Breast epithelium (tissue), 4 donors: ENCODE measurements around the gene RHBDF1. TPM values are rescaled to one million over a fixed set of nuclear protein-coding genes. Genes with fewer than 3 reads are reported as not detected.

Experiments used
- DNase-seq, 2 donors: peaks; one replicate each; pipeline ENCODE4 v3.0.0-alpha.2; 2019; ENCODE audit warnings: low spot score in 2 of 2
- H3K27ac ChIP-seq, 2 donors: fragments of 200-600 bp; sonication (generic) in 1 of 2; one replicate each; pipeline ENCODE4 v1.5.1; 2016 to 2019; ENCODE audit warnings: mild to moderate bottlenecking in 1 of 2
- H3K27me3 ChIP-seq, 2 donors: fragments of 200-600 bp; sonication (generic) in 1 of 2; one replicate each; pipeline versions ENCODE4 v1.5.1 to v1.6.0; 2017 to 2019; ENCODE audit warnings: control low read depth in 1 of 2, mild to moderate bottlenecking in 1 of 2
- H3K36me3 ChIP-seq: fragments of 200-600 bp; one replicate; pipeline ENCODE4 v1.5.1; 2019
- H3K4me1 ChIP-seq, 2 donors: fragments of 200-600 bp; sonication (generic); one replicate each; pipeline ENCODE4 v1.5.1; 2016 to 2019; ENCODE audit warnings: control low read depth in 1 of 2
- H3K4me3 ChIP-seq, 3 donors: fragments of 200-600 bp; sonication (generic); 1 replicate in 2 of 3; 2 replicates in 1 of 3; pipeline ENCODE4 v1.5.1; 2016 to 2019; ENCODE audit warnings: mild to moderate bottlenecking in 3 of 3, moderate library complexity in 2 of 3
- H3K9me3 ChIP-seq, 2 donors: fragments of 200-600 bp; sonication (generic) in 1 of 2; one replicate each; pipeline ENCODE4 v1.5.1; 2016 to 2019; ENCODE audit warnings: control low read depth in 1 of 2
- CTCF ChIP-seq, 3 donors: fragments of 450-650 bp; IDR thresholded peaks; one replicate each; pipeline ENCODE4 v1.5.1; 2016 to 2017; ENCODE audit warnings: antibody characterized with exemption in 3 of 3, mild to moderate bottlenecking in 3 of 3, moderate library complexity in 3 of 3
- POLR2A ChIP-seq: fragments of 450-650 bp; IDR thresholded peaks from one replicate; pipeline ENCODE4 v1.6.1; 2016; ENCODE audit warnings: antibody characterized with exemption, mild to moderate bottlenecking, moderate library complexity
- POLR2AphosphoS5 ChIP-seq, 3 donors: sonication (generic); formaldehyde crosslinking; IDR thresholded peaks; one replicate each; pipeline ENCODE4 v1.6.1; 2017; ENCODE audit warnings: antibody characterized with exemption in 3 of 3
- intact Hi-C: fragments of 100-400 bp; cut with DNase I; formaldehyde crosslinking; loops from one replicate; pipeline ENCODE4 v1.15.1; 2023; ENCODE audit warnings: low total_unique reads
- total RNA-seq, 3 donors: library from RNA; depleted of rRNA; stranded (reverse); fragments of >200 nt; gene quantifications; one replicate each; pipeline ENCODE4 v1.1.0, GENCODE V29; 2016

Gene RHBDF1
- total RNA-seq, 3 donors from 2014 or later, result 29.0 to 43.3 (median 42.6) TPM

GRCh38 chr16:86483-86952 lies 14.1 kb upstream of the RHBDF1 start:
- Histone ChIP-seq H3K27me3 (no peaks in the 10 kb centered on the region), H3K4me3 (no peak overlapping the region), H3K9me3 (no peaks in the 10 kb centered on the region), H3K27ac (peak overlapping the region in 1 of 2 donors; percentile 74), H3K36me3 (no peaks in the 10 kb centered on the region), H3K4me1 (peaks cover 7 to 10% of the 10 kb centered on the region in 2 donors)
- intact Hi-C loops, result no loop called here
- DNase-seq, result no peak
- TF ChIP-seq POLR2AphosphoS5 (IDR thresholded peaks at IDR 0.05), result no peak
- no peak for TF ChIP-seq POLR2A
- no peak for TF ChIP-seq CTCF (IDR thresholded peaks at IDR 0.05)

DNA sequence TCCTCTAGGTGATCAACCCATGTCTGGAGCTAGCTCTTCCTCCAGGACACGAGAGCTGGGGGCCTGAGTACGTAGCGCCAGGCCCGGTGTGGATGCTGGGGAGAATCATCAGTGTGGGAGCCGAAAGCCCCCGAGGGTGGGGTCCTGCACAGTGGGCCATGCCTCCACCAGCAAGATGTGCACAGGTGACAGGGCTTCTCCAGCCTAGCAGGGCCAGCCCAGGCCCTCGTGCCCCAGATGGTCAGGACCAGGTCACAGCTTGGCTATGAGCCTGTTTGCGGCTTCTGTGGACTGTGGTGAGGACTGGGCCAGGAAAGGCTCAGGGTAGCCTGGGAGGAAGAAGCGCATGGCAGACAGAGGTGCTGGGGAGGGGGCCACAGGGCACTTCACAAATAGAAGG lies 13.4 kb upstream of the RHBDF1 start:
- Histone ChIP-seq H3K27me3 (no peaks in the 10 kb centered on the region), H3K36me3 (no peaks in the 10 kb centered on the region), H3K27ac (peak overlapping the region; percentile 0 to 74), H3K4me3 (no peak overlapping the region), H3K9me3 (no peaks in the 10 kb centered on the region), H3K4me1 (peaks cover 7 to 10% of the 10 kb centered on the region in 2 donors)
- intact Hi-C loops, result no loop called here
- no peak for TF ChIP-seq POLR2AphosphoS5 (IDR thresholded peaks at IDR 0.05)
- TF ChIP-seq CTCF (IDR thresholded peaks at IDR 0.05), result no peak
- TF ChIP-seq POLR2A, result no peak
- DNase-seq, result no peak

DNA sequence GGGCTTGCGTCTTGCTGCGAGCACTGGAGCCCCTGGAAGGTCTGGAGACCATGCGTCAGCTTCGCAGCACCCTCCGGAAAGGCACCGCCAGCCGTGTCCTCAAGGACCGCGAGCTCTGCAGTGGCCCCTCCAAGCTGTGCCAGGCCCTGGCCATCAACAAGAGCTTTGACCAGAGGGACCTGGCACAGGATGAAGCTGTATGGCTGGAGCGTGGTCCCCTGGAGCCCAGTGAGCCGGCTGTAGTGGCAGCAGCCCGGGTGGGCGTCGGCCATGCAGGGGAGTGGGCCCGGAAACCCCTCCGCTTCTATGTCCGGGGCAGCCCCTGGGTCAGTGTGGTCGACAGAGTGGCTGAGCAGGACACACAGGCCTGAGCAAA lies 13.0 kb upstream of the RHBDF1 start:
- intact Hi-C loops, result no loop called here
- H3K27me3 ChIP-seq, result no peaks in the 10 kb centered on the region
- no peak overlapping the region for H3K4me3 ChIP-seq
- no peak for DNase-seq
- H3K4me1 ChIP-seq, result peaks cover 7 to 10% of the 10 kb centered on the region in 2 donors
- H3K9me3 ChIP-seq, result no peaks in the 10 kb centered on the region
- no peak for TF ChIP-seq POLR2AphosphoS5 (IDR thresholded peaks at IDR 0.05)
- no peak for TF ChIP-seq CTCF (IDR thresholded peaks at IDR 0.05)
- TF ChIP-seq POLR2A, result no peak
- peak overlapping the region; percentile 0 to 74 for H3K27ac ChIP-seq
- no peaks in the 10 kb centered on the region for H3K36me3 ChIP-seq

GRCh38 chr16:84718-85406 lies 12.4 kb upstream of the RHBDF1 start:
- Histone ChIP-seq H3K9me3 (no peaks in the 10 kb centered on the region), H3K4me1 (peaks cover 7 to 10% of the 10 kb centered on the region in 2 donors), H3K4me3 (peak overlapping the region in 1 of 3 donors; percentile 15), H3K27ac (peak overlapping the region; percentile 11 to 74), H3K36me3 (no peaks in the 10 kb centered on the region), H3K27me3 (no peaks in the 10 kb centered on the region)
- no peak for TF ChIP-seq CTCF (IDR thresholded peaks at IDR 0.05)
- no peak for TF ChIP-seq POLR2AphosphoS5 (IDR thresholded peaks at IDR 0.05)
- TF ChIP-seq POLR2A, result no peak
- intact Hi-C loops, result no loop called here
- no peak for DNase-seq

DNA sequence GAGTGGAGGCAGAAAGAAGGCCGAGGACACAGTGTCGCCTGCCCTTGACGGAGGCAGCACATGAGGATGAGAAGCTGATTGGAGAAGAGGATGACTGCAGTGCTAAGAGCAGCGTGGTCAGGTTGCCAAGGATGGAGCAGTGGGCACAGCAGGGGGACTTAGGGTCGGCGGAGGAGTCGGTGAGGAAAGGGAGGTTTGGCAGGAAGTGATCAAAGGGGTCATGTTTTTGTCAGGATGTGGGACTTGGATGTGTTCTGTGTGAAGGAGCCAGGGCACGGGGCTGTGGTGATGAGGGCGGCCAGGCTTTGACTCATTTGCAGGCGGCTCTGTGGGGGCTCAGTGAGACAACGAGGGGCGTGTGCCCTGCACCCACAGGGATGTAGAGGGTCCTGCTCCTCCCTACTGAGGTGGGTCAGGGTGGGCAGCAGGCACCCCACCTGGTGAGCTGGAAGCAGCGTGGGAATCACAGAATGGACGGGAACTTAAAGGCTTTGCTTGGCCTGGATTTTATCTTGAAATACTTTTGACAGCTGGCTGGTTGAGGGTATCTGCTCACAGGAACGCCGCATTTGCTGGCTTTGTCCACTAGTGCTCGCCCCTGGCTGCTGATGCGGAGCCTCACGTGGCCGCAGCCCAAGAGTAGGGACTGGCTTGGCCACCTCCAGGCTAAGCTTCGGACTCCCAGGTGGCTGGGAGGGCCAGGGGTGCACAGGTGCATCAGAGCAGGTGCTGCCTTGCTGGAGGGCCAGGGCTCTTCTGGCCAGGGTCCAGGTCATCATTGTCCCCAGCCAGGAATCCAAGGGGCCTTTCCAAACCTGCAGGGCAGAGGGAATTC lies 11.6 kb upstream of the RHBDF1 start:
- no peaks in the 10 kb centered on the region for H3K36me3 ChIP-seq
- no peaks in the 10 kb centered on the region for H3K9me3 ChIP-seq
- no peak for DNase-seq
- intact Hi-C loops, result no loop called here
- H3K27me3 ChIP-seq, result no peaks in the 10 kb centered on the region
- H3K4me3 ChIP-seq, result peak overlapping the region in 1 of 3 donors; percentile 15
- H3K27ac ChIP-seq, result peak overlapping the region; percentile 11 to 74
- H3K4me1 ChIP-seq, result peaks cover 7 to 10% of the 10 kb centered on the region in 2 donors
- TF ChIP-seq POLR2A, result no peak
- no peak for TF ChIP-seq CTCF (IDR thresholded peaks at IDR 0.05)
- no peak for TF ChIP-seq POLR2AphosphoS5 (IDR thresholded peaks at IDR 0.05)
